ENCODE results near the gene MRM3.

MRM3 gene

GRCh38 chr17:812638-813204, 30.6 kb downstream of the MRM3 start:
- no peak for DNase-seq (ENCODE audit: extremely low spot score)
- CTCF ChIA-PET: interaction anchor here (0.6 kb wide), 1 partner anchor 162 kb away, joined by 3 read pairs; no protein-coding TSS in a partner anchor
- POLR2A ChIA-PET: no interaction called here
- TF ChIP-seq HDGF (IDR thresholded peaks at IDR 0.05; ENCODE audit: borderline replicate concordance) (no peak), CTBP1 (IDR thresholded peaks at IDR 0.05; ENCODE audit: borderline replicate concordance) (no peak), NFRKB (IDR thresholded peaks at IDR 0.05) (no peak), TARDBP (IDR thresholded peaks at IDR 0.05) (no peak), BHLHE40 (IDR thresholded peaks at IDR 0.05; ENCODE audit: borderline replicate concordance) (no peak), ZNF384 (IDR thresholded peaks at IDR 0.05) (no peak), ARNT (IDR thresholded peaks at IDR 0.05) (no peak), L3MBTL2 (conservative IDR thresholded peaks at IDR 0.05) (no peak), SP1 (IDR thresholded peaks at IDR 0.05) (no peak), ELF4 (IDR thresholded peaks at IDR 0.05) (no peak), FOXM1 (IDR thresholded peaks at IDR 0.05; ENCODE audit: borderline replicate concordance) (no peak)

DNA sequence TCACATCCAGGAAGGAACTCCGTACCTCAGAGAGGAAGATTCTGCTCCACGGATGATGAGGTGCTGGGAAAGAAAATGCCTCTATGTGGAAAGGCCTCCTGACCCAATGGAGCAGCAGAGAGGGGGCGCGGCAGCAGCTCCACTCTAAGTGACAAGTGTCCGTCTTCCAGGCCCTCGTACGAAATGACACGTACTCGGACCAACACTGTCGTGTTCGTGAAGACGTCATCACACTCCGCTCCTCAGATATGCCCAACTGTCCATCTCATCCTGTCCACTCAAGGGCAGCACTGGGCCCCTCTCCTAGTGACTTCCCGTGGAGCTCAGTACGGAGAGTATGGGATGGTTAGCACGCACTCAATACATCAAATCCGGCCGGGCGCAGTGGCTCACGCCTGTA, 32.2 kb downstream of the MRM3 start:
- DNase-seq (ENCODE audit: extremely low spot score): no peak
- TF ChIP-seq FOXK2 (IDR thresholded peaks at IDR 0.05) (no peak), HDGF (IDR thresholded peaks at IDR 0.05; ENCODE audit: borderline replicate concordance) (no peak), FOXA1 (IDR thresholded peaks at IDR 0.05) (no peak), ELF4 (IDR thresholded peaks at IDR 0.05) (no peak), LEF1 (IDR thresholded peaks at IDR 0.05; ENCODE audit: borderline replicate concordance) (no peak), FOXM1 (IDR thresholded peaks at IDR 0.05; ENCODE audit: borderline replicate concordance) (no peak), BHLHE40 (IDR thresholded peaks at IDR 0.05; ENCODE audit: borderline replicate concordance) (no peak), SP1 (IDR thresholded peaks at IDR 0.05) (no peak), SUZ12 (IDR thresholded peaks at IDR 0.05) (no peak), CTBP1 (IDR thresholded peaks at IDR 0.05; ENCODE audit: borderline replicate concordance) (no peak), ZNF384 (IDR thresholded peaks at IDR 0.05) (no peak), L3MBTL2 (conservative IDR thresholded peaks at IDR 0.05) (no peak)
- ChIA-PET POLR2A (interaction anchor here (1.4 kb wide), 1 partner anchor 166 kb away, joined by 3 read pairs; the partner anchor contains the start of gene NXN), CTCF (interaction anchor here (0.6 kb wide), 1 partner anchor 166 kb away, joined by 3 read pairs; no protein-coding TSS in a partner anchor)

GRCh38 chr17:819251-819650, 37.1 kb downstream of the MRM3 start:
- DNase-seq (ENCODE audit: extremely low spot score): no peak
- ChIA-PET POLR2A (no interaction called here), CTCF (no interaction called here)
- TF ChIP-seq ELF4 (IDR thresholded peaks at IDR 0.05) (no peak), FOXK2 (IDR thresholded peaks at IDR 0.05) (no peak), L3MBTL2 (conservative IDR thresholded peaks at IDR 0.05) (no peak), CTBP1 (IDR thresholded peaks at IDR 0.05; ENCODE audit: borderline replicate concordance) (no peak), HDGF (IDR thresholded peaks at IDR 0.05; ENCODE audit: borderline replicate concordance) (no peak), LEF1 (IDR thresholded peaks at IDR 0.05; ENCODE audit: borderline replicate concordance) (no peak), NFRKB (IDR thresholded peaks at IDR 0.05) (no peak), FOXA1 (IDR thresholded peaks at IDR 0.05) (no peak), SP1 (IDR thresholded peaks at IDR 0.05) (no peak), BHLHE40 (IDR thresholded peaks at IDR 0.05; ENCODE audit: borderline replicate concordance) (no peak)

GRCh38 chr17:823501-823902, 41.3 kb downstream of the MRM3 start:
- no peak for DNase-seq (ENCODE audit: extremely low spot score)
- TF ChIP-seq ELF4 (IDR thresholded peaks at IDR 0.05): no peak
- ChIA-PET CTCF (no interaction called here), POLR2A (no interaction called here)

- DNase-seq (ENCODE audit: extremely low spot score): no peak
- ChIA-PET POLR2A (no interaction called here), CTCF (interaction anchor here (0.7 kb wide), 1 partner anchor 26 kb away, joined by 3 read pairs; no protein-coding TSS in a partner anchor)
- TF ChIP-seq FOXA1 (IDR thresholded peaks at IDR 0.05) (no peak), FOXK2 (IDR thresholded peaks at IDR 0.05) (no peak), LEF1 (IDR thresholded peaks at IDR 0.05; ENCODE audit: borderline replicate concordance) (no peak), HDGF (IDR thresholded peaks at IDR 0.05; ENCODE audit: borderline replicate concordance) (no peak), NFRKB (IDR thresholded peaks at IDR 0.05) (no peak), ZNF384 (IDR thresholded peaks at IDR 0.05) (no peak), ARNT (IDR thresholded peaks at IDR 0.05) (no peak), CTBP1 (IDR thresholded peaks at IDR 0.05; ENCODE audit: borderline replicate concordance) (no peak), BHLHE40 (IDR thresholded peaks at IDR 0.05; ENCODE audit: borderline replicate concordance) (no peak), TARDBP (IDR thresholded peaks at IDR 0.05) (no peak), ELF4 (IDR thresholded peaks at IDR 0.05) (no peak)
- TF ChIP-seq, protein P1, sequence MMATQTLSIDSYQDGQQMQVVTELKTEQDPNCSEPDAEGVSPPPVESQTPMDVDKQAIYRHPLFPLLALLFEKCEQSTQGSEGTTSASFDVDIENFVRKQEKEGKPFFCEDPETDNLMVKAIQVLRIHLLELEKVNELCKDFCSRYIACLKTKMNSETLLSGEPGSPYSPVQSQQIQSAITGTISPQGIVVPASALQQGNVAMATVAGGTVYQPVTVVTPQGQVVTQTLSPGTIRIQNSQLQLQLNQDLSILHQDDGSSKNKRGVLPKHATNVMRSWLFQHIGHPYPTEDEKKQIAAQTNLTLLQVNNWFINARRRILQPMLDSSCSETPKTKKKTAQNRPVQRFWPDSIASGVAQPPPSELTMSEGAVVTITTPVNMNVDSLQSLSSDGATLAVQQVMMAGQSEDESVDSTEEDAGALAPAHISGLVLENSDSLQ (IDR thresholded peaks at IDR 0.05): no peak
These were observed 42.2 kb downstream of the MRM3 start for GRCh38 chr17:824378-824777.

DNA sequence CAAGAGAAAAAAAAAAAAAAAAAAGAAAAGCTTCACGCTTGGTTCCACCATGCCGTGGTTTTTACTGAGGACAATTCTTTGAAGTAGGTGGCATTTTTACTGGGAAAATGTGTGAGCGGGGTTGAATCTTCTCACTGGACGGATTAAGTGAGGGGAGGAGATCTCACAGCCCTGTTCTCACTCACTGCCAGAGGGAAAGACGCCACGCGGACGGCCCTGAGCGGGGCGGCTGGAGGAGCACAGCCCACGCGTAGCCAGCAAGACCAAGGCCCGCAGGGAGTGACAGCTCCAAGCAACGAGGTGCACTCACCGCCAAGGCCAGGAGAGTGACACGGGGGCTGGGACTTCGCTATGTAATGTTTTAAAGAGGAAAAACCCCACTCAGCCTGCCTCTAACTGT, 43.1 kb downstream of the MRM3 start:
- no peak for TF ChIP-seq LEF1 (IDR thresholded peaks at IDR 0.05; ENCODE audit: borderline replicate concordance)
- TF ChIP-seq TARDBP (IDR thresholded peaks at IDR 0.05): no peak
- no peak for TF ChIP-seq FOXK2 (IDR thresholded peaks at IDR 0.05)
- TF ChIP-seq L3MBTL2 (conservative IDR thresholded peaks at IDR 0.05): no peak
- no peak for TF ChIP-seq SUZ12 (IDR thresholded peaks at IDR 0.05)
- TF ChIP-seq ELF4 (IDR thresholded peaks at IDR 0.05): no peak
- no peak for TF ChIP-seq SP1 (IDR thresholded peaks at IDR 0.05)
- TF ChIP-seq NFRKB (IDR thresholded peaks at IDR 0.05): no peak

GRCh38 chr17:826778-827177, 44.6 kb downstream of the MRM3 start:
- ChIA-PET CTCF (no interaction called here), POLR2A (no interaction called here)
- no peak for TF ChIP-seq NFRKB (IDR thresholded peaks at IDR 0.05)
- TF ChIP-seq LEF1 (IDR thresholded peaks at IDR 0.05; ENCODE audit: borderline replicate concordance): no peak
- TF ChIP-seq, protein P1 (IDR thresholded peaks at IDR 0.05): no peak
- no peak for TF ChIP-seq SUZ12 (IDR thresholded peaks at IDR 0.05)
- no peak for TF ChIP-seq ARNT (IDR thresholded peaks at IDR 0.05)
- no peak for TF ChIP-seq L3MBTL2 (conservative IDR thresholded peaks at IDR 0.05)
- no peak for TF ChIP-seq ZNF384 (IDR thresholded peaks at IDR 0.05)
- TF ChIP-seq FOXM1 (IDR thresholded peaks at IDR 0.05; ENCODE audit: borderline replicate concordance): no peak
- TF ChIP-seq FOXA1 (IDR thresholded peaks at IDR 0.05): no peak
- no peak for TF ChIP-seq HDGF (IDR thresholded peaks at IDR 0.05; ENCODE audit: borderline replicate concordance)
- no peak for TF ChIP-seq TARDBP (IDR thresholded peaks at IDR 0.05)
- TF ChIP-seq SP1 (IDR thresholded peaks at IDR 0.05): no peak
- no peak for TF ChIP-seq FOXK2 (IDR thresholded peaks at IDR 0.05)
- no peak for TF ChIP-seq CTBP1 (IDR thresholded peaks at IDR 0.05; ENCODE audit: borderline replicate concordance)
- no peak for TF ChIP-seq BHLHE40 (IDR thresholded peaks at IDR 0.05; ENCODE audit: borderline replicate concordance)
- TF ChIP-seq ELF4 (IDR thresholded peaks at IDR 0.05): no peak
- no peak for DNase-seq (ENCODE audit: extremely low spot score)

More for the DNA sequence above, 43.1 kb downstream of the MRM3 start:
- ChIA-PET CTCF (interaction anchor here (0.7 kb wide), 1 partner anchor 27 kb away, joined by 3 read pairs; no protein-coding TSS in a partner anchor), POLR2A (no interaction called here)
- DNase-seq (ENCODE audit: extremely low spot score): no peak
